Calu3 (cell line): ENCODE data around the gene FBXO41. TPM values are rescaled to one million over a fixed set of nuclear protein-coding genes. Genes with fewer than 3 reads are reported as not detected.

Source experiments
- Bru-seq: library from RNA; stranded (reverse); fragments of 400-500 nt; gene quantifications from one replicate; lab custom pipeline; 2021; lab: Mats Ljungman, UMichigan
- BruChase-seq, 2 experiments: library from RNA; stranded (reverse); fragments of 400-500 nt; gene quantifications; one replicate each; lab custom pipeline; 2021; lab: Mats Ljungman, UMichigan
- BruUV-seq: library from RNA; stranded (reverse); fragments of 400-500 nt; replicated peaks from 2 replicates; lab custom pipeline; 2021; lab: Mats Ljungman, UMichigan
- CTCF ChIA-PET: fragments of 300-600 bp; sonication (Branson Sonifier 250); formaldehyde crosslinking; loops from one replicate; lab custom pipeline; 2022; ENCODE audit warnings: antibody characterized with exemption; lab: Charles Lee
- DNase-seq: peaks from one replicate; pipeline ENCODE4 v3.0.0; 2022
- H3K27ac Mint-ChIP-seq: one replicate; pipeline ENCODE4 v1.8.0; 2022; ENCODE audit warnings: mixed read lengths; ENCODE audit not compliant: unreplicated experiment
- H3K27me3 Mint-ChIP-seq: one replicate; pipeline ENCODE4 v1.8.0; 2022; ENCODE audit warnings: mixed read lengths; ENCODE audit not compliant: unreplicated experiment
- H3K36me3 Mint-ChIP-seq: one replicate; pipeline ENCODE4 v1.8.0; 2022; ENCODE audit warnings: mild to moderate bottlenecking, moderate library complexity, mixed read lengths; ENCODE audit not compliant: insufficient read depth, unreplicated experiment
- H3K4me1 Mint-ChIP-seq: one replicate; pipeline ENCODE4 v1.8.0; 2022; ENCODE audit warnings: mild to moderate bottlenecking, low read depth, mixed read lengths; ENCODE audit not compliant: unreplicated experiment
- H3K4me3 Mint-ChIP-seq: one replicate; pipeline ENCODE4 v1.8.0; 2022; ENCODE audit warnings: mild to moderate bottlenecking, low read depth, moderate library complexity, mixed read lengths; ENCODE audit not compliant: unreplicated experiment
- H3K9me3 Mint-ChIP-seq: one replicate; pipeline ENCODE4 v1.8.0; 2022; ENCODE audit warnings: low read depth, mixed read lengths; ENCODE audit not compliant: unreplicated experiment
- CTCF ChIP-seq: fragments of 200-600 bp; IDR thresholded peaks from one replicate; pipeline ENCODE4 v1.8.0; 2022; ENCODE audit warnings: antibody characterized with exemption; ENCODE audit not compliant: unreplicated experiment
- intact Hi-C: fragments of 100-400 bp; cut with micrococcal nuclease; formaldehyde crosslinking; loops from one replicate; pipeline ENCODE4 v1.10.0; 2022; ENCODE audit not compliant: unreplicated experiment
- long read RNA-seq: library from polyadenylated mRNA; stranded (forward); transcript quantifications from one replicate; pipeline ENCODE4 v2.0.0, GENCODE V29; 2022
- total RNA-seq: library from RNA; stranded (reverse); gene quantifications from 2 replicates; pipeline ENCODE4 v1.2.3, GENCODE V29; 2022

The FBXO41 gene, protein sequence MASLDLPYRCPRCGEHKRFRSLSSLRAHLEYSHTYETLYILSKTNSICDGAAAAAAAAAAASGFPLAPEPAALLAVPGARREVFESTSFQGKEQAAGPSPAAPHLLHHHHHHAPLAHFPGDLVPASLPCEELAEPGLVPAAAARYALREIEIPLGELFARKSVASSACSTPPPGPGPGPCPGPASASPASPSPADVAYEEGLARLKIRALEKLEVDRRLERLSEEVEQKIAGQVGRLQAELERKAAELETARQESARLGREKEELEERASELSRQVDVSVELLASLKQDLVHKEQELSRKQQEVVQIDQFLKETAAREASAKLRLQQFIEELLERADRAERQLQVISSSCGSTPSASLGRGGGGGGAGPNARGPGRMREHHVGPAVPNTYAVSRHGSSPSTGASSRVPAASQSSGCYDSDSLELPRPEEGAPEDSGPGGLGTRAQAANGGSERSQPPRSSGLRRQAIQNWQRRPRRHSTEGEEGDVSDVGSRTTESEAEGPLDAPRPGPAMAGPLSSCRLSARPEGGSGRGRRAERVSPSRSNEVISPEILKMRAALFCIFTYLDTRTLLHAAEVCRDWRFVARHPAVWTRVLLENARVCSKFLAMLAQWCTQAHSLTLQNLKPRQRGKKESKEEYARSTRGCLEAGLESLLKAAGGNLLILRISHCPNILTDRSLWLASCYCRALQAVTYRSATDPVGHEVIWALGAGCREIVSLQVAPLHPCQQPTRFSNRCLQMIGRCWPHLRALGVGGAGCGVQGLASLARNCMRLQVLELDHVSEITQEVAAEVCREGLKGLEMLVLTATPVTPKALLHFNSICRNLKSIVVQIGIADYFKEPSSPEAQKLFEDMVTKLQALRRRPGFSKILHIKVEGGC
- total RNA-seq (15.0 and 16.1 TPM in 2 replicates), Bru-seq, nascent RNA (percentile 55 among the genes with signal in this experiment), BruChase-seq, experiment 1, labeled RNA remaining after a 6-hour chase (percentile 59 among the genes with signal in this experiment), BruChase-seq, experiment 2, labeled RNA remaining after a 2-hour chase (percentile 61 among the genes with signal in this experiment)
- long read RNA-seq, partial matches to known transcripts = 2 of 7 reads
- long read RNA-seq, other reads (novel, unspliced or antisense) = 5 of 7 reads

- Mint-ChIP-seq H3K27ac (no peak within 1 kb of the TSS), H3K27me3 (peaks cover 40% of the 10 kb centered on the region), H3K36me3 (peaks cover 7% of the 10 kb centered on the region), H3K9me3 (no peaks in the 10 kb centered on the region), H3K4me1 (no peaks in the 10 kb centered on the region), H3K4me3 (peak within 1 kb of the TSS; percentile 62)
- intact Hi-C loops = no loop called here
- DNase-seq = peak; percentile 56
- no peak for TF ChIP-seq CTCF
- CTCF ChIA-PET = interaction anchor here (0.6 kb wide), 1 partner anchor 9 kb away, joined by 3 read pairs; the partner anchor contains the start of gene EGR4
- BruUV-seq = no TSS peak
These were observed at the start of gene FBXO41 for GRCh38 chr2:73284296-73285158. Gene FBXO41, minus strand, starts transcription at chr2:73284478. Its CDS starts 14,848 bp downstream, at chr2:73269630.

DNA sequence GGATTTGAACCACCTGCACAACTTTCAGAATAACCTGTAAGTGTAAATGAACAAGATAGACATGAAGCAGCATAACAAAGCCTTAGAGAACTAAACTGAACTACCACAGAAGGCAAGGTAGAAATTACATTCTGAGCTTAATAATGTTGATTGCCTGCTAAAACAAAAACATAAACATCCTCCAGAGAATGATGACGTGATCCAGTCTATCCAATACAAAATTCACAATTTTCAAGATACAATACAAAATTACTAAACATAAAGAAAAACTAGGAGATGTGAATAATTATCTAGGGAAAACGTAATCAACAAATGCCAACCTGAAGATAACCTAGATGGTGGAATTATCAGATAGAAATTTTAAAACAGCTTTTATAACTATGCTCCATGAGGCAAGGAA lies 49.8 kb upstream of the FBXO41 start:
- DNase-seq = no peak
- H3K4me1 Mint-ChIP-seq = no peaks in the 10 kb centered on the region
- no peak overlapping the region for H3K4me3 Mint-ChIP-seq
- H3K9me3 Mint-ChIP-seq = no peaks in the 10 kb centered on the region
- no peak for TF ChIP-seq CTCF
- H3K27ac Mint-ChIP-seq = no peak overlapping the region
- intact Hi-C loops = no loop called here
- H3K36me3 Mint-ChIP-seq = no peaks in the 10 kb centered on the region
- H3K27me3 Mint-ChIP-seq = peaks cover 20% of the 10 kb centered on the region
- no TSS peak for BruUV-seq
- CTCF ChIA-PET = interaction anchor here (0.8 kb wide), 1 partner anchor 9 kb away, joined by 3 read pairs; no protein-coding TSS in a partner anchor

GRCh38 chr2:73333564-73333963 lies 49.3 kb upstream of the FBXO41 start:
- BruUV-seq = no TSS peak
- Mint-ChIP-seq H3K36me3 (no peaks in the 10 kb centered on the region), H3K9me3 (no peaks in the 10 kb centered on the region), H3K27me3 (peaks cover 20% of the 10 kb centered on the region), H3K4me1 (no peaks in the 10 kb centered on the region), H3K27ac (no peak overlapping the region), H3K4me3 (no peak overlapping the region)
- no peak for TF ChIP-seq CTCF
- intact Hi-C loops = no loop called here
- no peak for DNase-seq
- CTCF ChIA-PET = interaction anchor here (0.8 kb wide), 1 partner anchor 9 kb away, joined by 3 read pairs; no protein-coding TSS in a partner anchor
